ENCODE measurements around the gene ABCG4. TPM values are rescaled to one million over a fixed set of nuclear protein-coding genes. Genes with fewer than 3 reads are reported as not detected.
"Not testable (repeated sequence)": the region's sequence is repeated elsewhere in the genome, so short reads cannot be mapped to it uniquely, and the experiment has no call there.

Gene ABCG4
- total and polyA plus RNA-seq, 2 experiments from 2014 or later: 0.58 to 1.0 TPM

GRCh38 chr11:119181677-119182412 lies 33.0 kb downstream of the ABCG4 start (continued):
- TF ChIP-seq, protein P1, sequence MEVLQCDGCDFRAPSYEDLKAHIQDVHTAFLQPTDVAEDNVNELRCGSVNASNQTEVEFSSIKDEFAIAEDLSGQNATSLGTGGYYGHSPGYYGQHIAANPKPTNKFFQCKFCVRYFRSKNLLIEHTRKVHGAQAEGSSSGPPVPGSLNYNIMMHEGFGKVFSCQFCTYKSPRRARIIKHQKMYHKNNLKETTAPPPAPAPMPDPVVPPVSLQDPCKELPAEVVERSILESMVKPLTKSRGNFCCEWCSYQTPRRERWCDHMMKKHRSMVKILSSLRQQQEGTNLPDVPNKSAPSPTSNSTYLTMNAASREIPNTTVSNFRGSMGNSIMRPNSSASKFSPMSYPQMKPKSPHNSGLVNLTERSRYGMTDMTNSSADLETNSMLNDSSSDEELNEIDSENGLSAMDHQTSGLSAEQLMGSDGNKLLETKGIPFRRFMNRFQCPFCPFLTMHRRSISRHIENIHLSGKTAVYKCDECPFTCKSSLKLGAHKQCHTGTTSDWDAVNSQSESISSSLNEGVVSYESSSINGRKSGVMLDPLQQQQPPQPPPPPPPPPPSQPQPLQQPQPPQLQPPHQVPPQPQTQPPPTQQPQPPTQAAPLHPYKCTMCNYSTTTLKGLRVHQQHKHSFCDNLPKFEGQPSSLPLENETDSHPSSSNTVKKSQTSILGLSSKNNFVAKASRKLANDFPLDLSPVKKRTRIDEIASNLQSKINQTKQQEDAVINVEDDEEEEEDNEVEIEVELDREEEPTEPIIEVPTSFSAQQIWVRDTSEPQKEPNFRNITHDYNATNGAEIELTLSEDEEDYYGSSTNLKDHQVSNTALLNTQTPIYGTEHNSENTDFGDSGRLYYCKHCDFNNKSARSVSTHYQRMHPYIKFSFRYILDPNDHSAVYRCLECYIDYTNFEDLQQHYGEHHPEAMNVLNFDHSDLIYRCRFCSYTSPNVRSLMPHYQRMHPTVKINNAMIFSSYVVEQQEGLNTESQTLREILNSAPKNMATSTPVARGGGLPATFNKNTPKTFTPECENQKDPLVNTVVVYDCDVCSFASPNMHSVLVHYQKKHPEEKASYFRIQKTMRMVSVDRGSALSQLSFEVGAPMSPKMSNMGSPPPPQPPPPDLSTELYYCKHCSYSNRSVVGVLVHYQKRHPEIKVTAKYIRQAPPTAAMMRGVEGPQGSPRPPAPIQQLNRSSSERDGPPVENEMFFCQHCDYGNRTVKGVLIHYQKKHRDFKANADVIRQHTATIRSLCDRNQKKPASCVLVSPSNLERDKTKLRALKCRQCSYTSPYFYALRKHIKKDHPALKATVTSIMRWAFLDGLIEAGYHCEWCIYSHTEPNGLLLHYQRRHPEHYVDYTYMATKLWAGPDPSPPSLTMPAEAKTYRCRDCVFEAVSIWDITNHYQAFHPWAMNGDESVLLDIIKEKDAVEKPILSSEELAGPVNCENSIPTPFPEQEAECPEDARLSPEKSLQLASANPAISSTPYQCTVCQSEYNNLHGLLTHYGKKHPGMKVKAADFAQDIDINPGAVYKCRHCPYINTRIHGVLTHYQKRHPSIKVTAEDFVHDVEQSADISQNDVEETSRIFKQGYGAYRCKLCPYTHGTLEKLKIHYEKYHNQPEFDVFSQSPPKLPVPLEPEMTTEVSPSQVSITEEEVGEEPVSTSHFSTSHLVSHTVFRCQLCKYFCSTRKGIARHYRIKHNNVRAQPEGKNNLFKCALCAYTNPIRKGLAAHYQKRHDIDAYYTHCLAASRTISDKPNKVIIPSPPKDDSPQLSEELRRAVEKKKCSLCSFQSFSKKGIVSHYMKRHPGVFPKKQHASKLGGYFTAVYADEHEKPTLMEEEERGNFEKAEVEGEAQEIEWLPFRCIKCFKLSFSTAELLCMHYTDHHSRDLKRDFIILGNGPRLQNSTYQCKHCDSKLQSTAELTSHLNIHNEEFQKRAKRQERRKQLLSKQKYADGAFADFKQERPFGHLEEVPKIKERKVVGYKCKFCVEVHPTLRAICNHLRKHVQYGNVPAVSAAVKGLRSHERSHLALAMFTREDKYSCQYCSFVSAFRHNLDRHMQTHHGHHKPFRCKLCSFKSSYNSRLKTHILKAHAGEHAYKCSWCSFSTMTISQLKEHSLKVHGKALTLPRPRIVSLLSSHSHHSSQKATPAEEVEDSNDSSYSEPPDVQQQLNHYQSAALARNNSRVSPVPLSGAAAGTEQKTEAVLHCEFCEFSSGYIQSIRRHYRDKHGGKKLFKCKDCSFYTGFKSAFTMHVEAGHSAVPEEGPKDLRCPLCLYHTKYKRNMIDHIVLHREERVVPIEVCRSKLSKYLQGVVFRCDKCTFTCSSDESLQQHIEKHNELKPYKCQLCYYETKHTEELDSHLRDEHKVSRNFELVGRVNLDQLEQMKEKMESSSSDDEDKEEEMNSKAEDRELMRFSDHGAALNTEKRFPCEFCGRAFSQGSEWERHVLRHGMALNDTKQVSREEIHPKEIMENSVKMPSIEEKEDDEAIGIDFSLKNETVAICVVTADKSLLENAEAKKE (CRISPR knock-in tag; IDR thresholded peaks at IDR 0.05): no peak
- no peak for TF ChIP-seq CREB1 (CRISPR knock-in tag; IDR thresholded peaks at IDR 0.05; ENCODE audit: low read depth)
- no peak for TF ChIP-seq STAT1 (IDR thresholded peaks at IDR 0.05; ENCODE audit: unreplicated experiment)
- TF ChIP-seq POLR2AphosphoS5 (IDR thresholded peaks at IDR 0.05; ENCODE audit: low read depth): no peak
- TF ChIP-seq, protein P2, sequence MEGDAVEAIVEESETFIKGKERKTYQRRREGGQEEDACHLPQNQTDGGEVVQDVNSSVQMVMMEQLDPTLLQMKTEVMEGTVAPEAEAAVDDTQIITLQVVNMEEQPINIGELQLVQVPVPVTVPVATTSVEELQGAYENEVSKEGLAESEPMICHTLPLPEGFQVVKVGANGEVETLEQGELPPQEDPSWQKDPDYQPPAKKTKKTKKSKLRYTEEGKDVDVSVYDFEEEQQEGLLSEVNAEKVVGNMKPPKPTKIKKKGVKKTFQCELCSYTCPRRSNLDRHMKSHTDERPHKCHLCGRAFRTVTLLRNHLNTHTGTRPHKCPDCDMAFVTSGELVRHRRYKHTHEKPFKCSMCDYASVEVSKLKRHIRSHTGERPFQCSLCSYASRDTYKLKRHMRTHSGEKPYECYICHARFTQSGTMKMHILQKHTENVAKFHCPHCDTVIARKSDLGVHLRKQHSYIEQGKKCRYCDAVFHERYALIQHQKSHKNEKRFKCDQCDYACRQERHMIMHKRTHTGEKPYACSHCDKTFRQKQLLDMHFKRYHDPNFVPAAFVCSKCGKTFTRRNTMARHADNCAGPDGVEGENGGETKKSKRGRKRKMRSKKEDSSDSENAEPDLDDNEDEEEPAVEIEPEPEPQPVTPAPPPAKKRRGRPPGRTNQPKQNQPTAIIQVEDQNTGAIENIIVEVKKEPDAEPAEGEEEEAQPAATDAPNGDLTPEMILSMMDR (conservative IDR thresholded peaks at IDR 0.05; ENCODE audit: low read depth in 2 of 2): no peak
- no peak for TF ChIP-seq NANOG (IDR thresholded peaks at IDR 0.05; ENCODE audit: borderline replicate concordance)
- TF ChIP-seq JUNB (IDR thresholded peaks at IDR 0.05; ENCODE audit: unreplicated experiment): no peak

- not testable (repeated sequence) for H3K27ac ChIP-seq (ENCODE audit: low read depth); H3K27me3 ChIP-seq (ENCODE audit: insufficient read depth); H3K4me3 ChIP-seq; ATAC-seq; H3K4me1 ChIP-seq (ENCODE audit: insufficient read depth); H3K27ac Mint-ChIP-seq; H3K79me2 ChIP-seq (replicated peaks; ENCODE audit: insufficient read depth); DNase-seq (ENCODE audit: low spot score); H3K36me3 Mint-ChIP-seq (ENCODE audit: low read depth); H3K36me3 ChIP-seq (ENCODE audit: insufficient read depth); H3K4me3 Mint-ChIP-seq; H3K4me1 Mint-ChIP-seq; H3K9me2 ChIP-seq (ENCODE audit: insufficient read depth); H3F3A ChIP-seq (replicated peaks; ENCODE audit: low read depth); H3K9me3 Mint-ChIP-seq; H4K20me1 ChIP-seq (replicated peaks; ENCODE audit: insufficient read depth); H2AFZ ChIP-seq; H3K4me2 ChIP-seq
- peaks cover 16% of the 10 kb centered on the region for H3K27me3 Mint-ChIP-seq (ENCODE audit: insufficient read depth, low read depth, poor library complexity)
These were observed 35.5 kb downstream of the ABCG4 start for GRCh38 chr11:119184399-119184798.

All from GM23338 (cell line).